ENCODE data around the gene SLC39A6.

SLC39A6 gene

DNA sequence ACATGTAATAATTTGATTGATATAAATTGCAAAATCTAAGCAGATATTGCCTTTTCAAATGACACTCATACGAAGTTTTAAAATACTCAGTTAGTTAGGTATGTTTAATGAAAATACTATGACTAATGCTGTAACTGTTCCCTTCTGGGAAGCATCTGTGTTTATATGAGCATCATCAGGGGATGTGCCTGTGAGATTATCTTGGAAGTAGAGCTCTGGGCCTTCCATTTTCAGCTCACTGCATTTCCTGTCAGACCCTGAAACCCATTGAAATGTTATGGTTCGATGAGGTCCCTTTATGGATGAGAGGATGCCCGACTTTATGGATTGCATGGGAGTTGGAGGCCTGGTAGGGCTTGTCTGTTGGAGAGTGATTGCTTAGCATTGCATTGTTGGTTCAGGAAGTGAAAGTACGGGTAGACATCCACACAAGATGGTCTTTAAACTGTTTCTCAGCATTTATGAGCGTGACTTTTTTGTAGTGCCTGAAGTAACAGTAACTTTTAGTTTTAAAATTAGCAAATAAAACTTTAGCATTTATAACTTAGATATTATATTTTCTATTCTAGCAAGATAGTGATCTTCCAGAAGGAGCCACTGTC is 29.2 kb upstream of the SLC39A6 start:
- CTCF ChIA-PET, result no interaction called here

DNA sequence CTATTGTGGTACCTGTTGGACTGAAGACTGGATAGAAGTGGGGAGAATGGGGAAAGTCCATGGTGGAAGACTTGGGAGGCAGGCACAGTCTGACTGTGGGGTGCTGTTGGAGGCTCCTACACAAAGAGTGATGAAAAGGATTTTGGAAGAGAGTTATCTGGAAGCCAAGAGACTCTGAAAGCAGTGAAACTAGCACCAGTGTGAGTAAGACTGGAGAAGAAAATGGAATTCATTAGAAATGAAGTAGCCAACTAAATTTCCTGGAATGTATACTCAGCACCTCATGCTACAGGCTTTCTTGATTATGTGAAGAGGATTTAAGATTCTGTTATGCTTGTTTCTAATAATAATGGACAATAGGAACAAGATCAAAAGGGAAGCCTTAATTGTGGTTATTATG is 28.3 kb upstream of the SLC39A6 start:
- no peak overlapping the region for H3K4me3 ChIP-seq (ENCODE audit: low read depth, low read length)
- H3K36me3 ChIP-seq (ENCODE audit: control insufficient read depth in 2 of 2, insufficient read depth in 1 of 2, low read length in 2 of 2), result peaks cover 43 to 98% of the 10 kb centered on the region in 2 experiments
- H3K4me1 ChIP-seq (ENCODE audit: control insufficient read depth, insufficient read depth, low read length), result no peaks in the 10 kb centered on the region
- CTCF ChIA-PET, result interaction anchor here (0.7 to 1.0 kb wide), 2 partner anchors 16 to 258 kb away, joined by 4 to 5 read pairs; no protein-coding TSS in a partner anchor
- no peak overlapping the region for H3K27ac ChIP-seq (ENCODE audit: extremely low read depth, low read depth, low read length)
- TF ChIP-seq PRDM1 (tag by site-specific recombination; IDR thresholded peaks at IDR 0.05) (peak; percentile 38; the same call in 1 of the 2 replicates), ZNF433 (tag by site-specific recombination; IDR thresholded peaks at IDR 0.05; ENCODE audit: low read depth) (no peak)
- POLR2A ChIA-PET, result no interaction called here
- H3K9me3 ChIP-seq (ENCODE audit: control insufficient read depth, insufficient read depth, low read depth, low read length), result no peaks in the 10 kb centered on the region

More for the DNA sequence above, 29.2 kb upstream of the SLC39A6 start:
- Histone ChIP-seq H3K4me1 (ENCODE audit: control insufficient read depth, insufficient read depth, low read length) (no peaks in the 10 kb centered on the region), H3K27ac (ENCODE audit: extremely low read depth, low read depth, low read length) (no peak overlapping the region), H3K9me3 (ENCODE audit: control insufficient read depth, insufficient read depth, low read depth, low read length) (no peaks in the 10 kb centered on the region), H3K36me3 (ENCODE audit: control insufficient read depth in 2 of 2, insufficient read depth in 1 of 2, low read length in 2 of 2) (peaks cover 43 to 98% of the 10 kb centered on the region in 2 experiments), H3K4me3 (ENCODE audit: low read depth, low read length) (no peak overlapping the region)
- TF ChIP-seq ZNF707 (tag by site-specific recombination; IDR thresholded peaks at IDR 0.05) (no peak), ZNF658 (tag by site-specific recombination; IDR thresholded peaks at IDR 0.05) (no peak), ZNF529 (tag by site-specific recombination; IDR thresholded peaks at IDR 0.05; ENCODE audit: insufficient replicate concordance) (no peak), TRIM28 (IDR thresholded peaks at IDR 0.05; ENCODE audit: borderline replicate concordance, low read length) (no peak), ZNF175 (tag by site-specific recombination; IDR thresholded peaks at IDR 0.05) (no peak), ZBTB20 (tag by site-specific recombination; IDR thresholded peaks at IDR 0.05) (no peak), FEZF1 (tag by site-specific recombination; IDR thresholded peaks at IDR 0.05) (no peak), ZNF169 (tag by site-specific recombination; IDR thresholded peaks at IDR 0.05) (no peak)
- TF ChIP-seq, protein P1, sequence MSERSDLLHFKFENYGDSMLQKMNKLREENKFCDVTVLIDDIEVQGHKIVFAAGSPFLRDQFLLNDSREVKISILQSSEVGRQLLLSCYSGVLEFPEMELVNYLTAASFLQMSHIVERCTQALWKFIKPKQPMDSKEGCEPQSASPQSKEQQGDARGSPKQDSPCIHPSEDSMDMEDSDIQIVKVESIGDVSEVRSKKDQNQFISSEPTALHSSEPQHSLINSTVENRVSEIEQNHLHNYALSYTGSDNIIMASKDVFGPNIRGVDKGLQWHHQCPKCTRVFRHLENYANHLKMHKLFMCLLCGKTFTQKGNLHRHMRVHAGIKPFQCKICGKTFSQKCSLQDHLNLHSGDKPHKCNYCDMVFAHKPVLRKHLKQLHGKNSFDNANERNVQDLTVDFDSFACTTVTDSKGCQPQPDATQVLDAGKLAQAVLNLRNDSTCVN (tag by site-specific recombination; optimal IDR thresholded peaks at IDR 0.05), result no peak
- POLR2A ChIA-PET, result interaction anchor here (0.9 kb wide), 1 partner anchor 14 kb away, joined by 6 read pairs; no protein-coding TSS in a partner anchor

DNA sequence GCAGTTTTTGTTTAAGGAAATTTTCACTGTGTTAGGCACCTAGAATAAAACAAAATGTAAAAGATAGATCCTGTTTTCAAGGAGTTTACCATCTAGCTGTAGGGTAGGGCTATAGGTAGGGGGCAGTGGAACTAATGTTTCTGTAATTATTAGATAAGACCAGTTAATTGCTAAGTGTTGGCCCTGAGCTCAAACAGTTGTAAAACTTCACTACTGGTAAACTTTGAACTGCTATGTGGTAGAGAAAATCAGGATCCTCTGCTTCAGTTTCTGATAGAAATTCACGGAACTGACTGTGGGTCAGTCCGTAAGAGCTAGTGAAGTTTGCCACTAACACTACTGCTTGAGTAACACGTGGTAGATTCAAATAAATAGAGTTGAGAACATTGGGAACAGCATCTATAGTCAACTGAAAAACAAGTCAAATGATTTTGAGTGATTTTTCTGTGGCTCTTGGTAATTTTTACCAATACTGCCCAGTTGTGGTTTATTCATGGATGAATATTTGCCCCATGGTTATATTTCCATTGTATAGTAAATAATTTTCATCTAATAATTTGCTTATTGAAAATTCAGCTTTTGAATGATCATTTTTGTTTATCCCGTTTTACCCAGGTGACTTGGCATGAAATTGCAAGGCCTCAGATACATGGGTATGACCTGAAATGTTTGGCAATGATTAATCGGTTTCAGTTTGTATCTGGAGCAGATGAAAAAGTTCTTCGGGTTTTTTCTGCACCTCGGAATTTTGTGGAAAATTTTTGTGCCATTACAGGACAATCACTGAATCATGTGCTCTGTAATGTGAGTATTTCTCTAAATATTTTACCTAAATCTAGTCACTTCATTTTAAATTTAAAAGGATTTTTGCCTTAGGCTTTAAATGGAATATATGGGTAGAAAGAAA is 27.0 kb upstream of the SLC39A6 start:
- peaks cover 38 to 97% of the 10 kb centered on the region in 2 experiments for H3K36me3 ChIP-seq (ENCODE audit: control insufficient read depth in 2 of 2, insufficient read depth in 1 of 2, low read length in 2 of 2)
- POLR2A ChIA-PET, result no interaction called here
- TF ChIP-seq ZNF777 (tag by site-specific recombination; IDR thresholded peaks at IDR 0.05; ENCODE audit: borderline replicate concordance) (no peak), ZNF792 (tag by site-specific recombination; IDR thresholded peaks at IDR 0.05) (no peak), ZEB2 (tag by site-specific recombination; IDR thresholded peaks at IDR 0.05) (no peak), ZFP69B (tag by site-specific recombination; IDR thresholded peaks at IDR 0.05) (no peak), ZNF341 (tag by site-specific recombination; IDR thresholded peaks at IDR 0.05; ENCODE audit: low read depth) (no peak), ZNF791 (tag by site-specific recombination; IDR thresholded peaks at IDR 0.05) (no peak), ZNF423 (tag by site-specific recombination; IDR thresholded peaks at IDR 0.05) (no peak), ZNF223 (tag by site-specific recombination; IDR thresholded peaks at IDR 0.05) (no peak), ZNF274 (IDR thresholded peaks at IDR 0.05; ENCODE audit: low read length) (no peak), ZNF274 (tag by site-specific recombination; IDR thresholded peaks at IDR 0.05; ENCODE audit: borderline replicate concordance) (no peak)
- TF ChIP-seq, protein P1 (tag by site-specific recombination; optimal IDR thresholded peaks at IDR 0.05), result no peak
- TF ChIP-seq, protein P2, sequence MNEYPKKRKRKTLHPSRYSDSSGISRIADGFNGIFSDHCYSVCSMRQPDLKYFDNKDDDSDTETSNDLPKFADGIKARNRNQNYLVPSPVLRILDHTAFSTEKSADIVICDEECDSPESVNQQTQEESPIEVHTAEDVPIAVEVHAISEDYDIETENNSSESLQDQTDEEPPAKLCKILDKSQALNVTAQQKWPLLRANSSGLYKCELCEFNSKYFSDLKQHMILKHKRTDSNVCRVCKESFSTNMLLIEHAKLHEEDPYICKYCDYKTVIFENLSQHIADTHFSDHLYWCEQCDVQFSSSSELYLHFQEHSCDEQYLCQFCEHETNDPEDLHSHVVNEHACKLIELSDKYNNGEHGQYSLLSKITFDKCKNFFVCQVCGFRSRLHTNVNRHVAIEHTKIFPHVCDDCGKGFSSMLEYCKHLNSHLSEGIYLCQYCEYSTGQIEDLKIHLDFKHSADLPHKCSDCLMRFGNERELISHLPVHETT (tag by site-specific recombination; IDR thresholded peaks at IDR 0.05), result no peak
- TF ChIP-seq, protein P3, sequence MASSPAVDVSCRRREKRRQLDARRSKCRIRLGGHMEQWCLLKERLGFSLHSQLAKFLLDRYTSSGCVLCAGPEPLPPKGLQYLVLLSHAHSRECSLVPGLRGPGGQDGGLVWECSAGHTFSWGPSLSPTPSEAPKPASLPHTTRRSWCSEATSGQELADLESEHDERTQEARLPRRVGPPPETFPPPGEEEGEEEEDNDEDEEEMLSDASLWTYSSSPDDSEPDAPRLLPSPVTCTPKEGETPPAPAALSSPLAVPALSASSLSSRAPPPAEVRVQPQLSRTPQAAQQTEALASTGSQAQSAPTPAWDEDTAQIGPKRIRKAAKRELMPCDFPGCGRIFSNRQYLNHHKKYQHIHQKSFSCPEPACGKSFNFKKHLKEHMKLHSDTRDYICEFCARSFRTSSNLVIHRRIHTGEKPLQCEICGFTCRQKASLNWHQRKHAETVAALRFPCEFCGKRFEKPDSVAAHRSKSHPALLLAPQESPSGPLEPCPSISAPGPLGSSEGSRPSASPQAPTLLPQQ (tag by site-specific recombination; IDR thresholded peaks at IDR 0.05), result no peak

More for the DNA sequence above, 27.0 kb upstream of the SLC39A6 start:
- H3K9me3 ChIP-seq (ENCODE audit: control insufficient read depth, insufficient read depth, low read depth, low read length), result no peaks in the 10 kb centered on the region
- H3K27ac ChIP-seq (ENCODE audit: extremely low read depth, low read depth, low read length), result no peak overlapping the region
- no peak overlapping the region for H3K4me3 ChIP-seq (ENCODE audit: low read depth, low read length)
- no peaks in the 10 kb centered on the region for H3K4me1 ChIP-seq (ENCODE audit: control insufficient read depth, insufficient read depth, low read length)
- CTCF ChIA-PET, result interaction anchor here (0.9 to 1.0 kb wide), 2 partner anchors 15 to 61 kb away, joined by 3 to 5 read pairs; no protein-coding TSS in a partner anchor
